NCI-H460 (cell line): ENCODE results near the gene DNAH2. TPM values are rescaled to one million over a fixed set of nuclear protein-coding genes. Genes with fewer than 3 reads are reported as not detected.

Experiments used
- DNase-seq: peaks from one replicate; pipeline ENCODE4 v3.0.0-alpha.2; 2016; ENCODE audit warnings: low read depth; ENCODE audit errors: extremely low read depth
- total RNA-seq: library from RNA; depleted of rRNA; stranded (reverse); fragments of >200 nt; shearing (Covaris generic); gene quantifications from 2 replicates; pipeline ENCODE4 v1.2.3, GENCODE V29; 2014

Gene DNAH2
- total RNA-seq, 1 experiment from 2014 or later = not detected

DNA sequence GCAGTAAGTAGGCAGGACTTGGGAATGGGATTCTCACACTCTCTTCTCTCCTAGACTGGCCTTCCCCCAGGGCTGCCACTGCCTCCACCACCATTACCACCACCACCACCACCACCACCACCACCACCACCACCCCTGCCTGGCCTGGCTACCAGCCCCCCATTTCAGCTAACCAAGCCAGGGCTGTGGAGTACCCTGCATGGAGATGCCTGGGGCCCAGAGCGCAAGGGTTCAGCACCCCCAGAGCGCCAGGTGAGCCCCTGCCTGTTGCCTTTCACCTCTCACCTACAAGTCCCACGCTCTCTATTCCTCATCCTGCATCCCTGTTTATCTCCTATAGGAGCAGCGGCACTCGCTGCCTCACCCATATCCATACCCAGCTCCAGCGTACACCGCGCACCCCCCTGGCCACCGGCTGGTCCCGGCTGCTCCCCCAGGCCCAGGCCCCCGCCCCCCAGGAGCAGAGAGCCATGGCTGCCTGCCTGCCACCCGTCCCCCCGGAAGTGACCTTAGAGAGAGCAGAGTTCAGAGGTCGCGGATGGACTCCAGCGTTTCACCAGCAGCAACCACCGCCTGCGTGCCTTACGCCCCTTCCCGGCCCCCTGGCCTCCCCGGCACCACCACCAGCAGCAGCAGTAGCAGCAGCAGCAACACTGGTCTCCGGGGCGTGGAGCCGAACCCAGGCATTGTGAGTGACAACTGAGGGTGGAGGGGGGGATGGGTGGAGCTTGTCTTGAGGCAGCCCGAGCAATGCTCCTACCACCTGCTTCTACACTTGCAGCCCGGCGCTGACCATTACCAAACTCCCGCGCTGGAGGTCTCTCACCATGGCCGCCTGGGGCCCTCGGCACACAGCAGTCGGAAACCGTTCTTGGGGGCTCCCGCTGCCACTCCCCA lies 129.5 kb downstream of the DNAH2 start:
- DNase-seq = no peak

- no peak for DNase-seq
These were observed 130.6 kb downstream of the DNAH2 start for GRCh38 chr17:7848131-7848579.

- DNase-seq = no peak
These were observed 131.2 kb downstream of the DNAH2 start for GRCh38 chr17:7848739-7849129.

DNA sequence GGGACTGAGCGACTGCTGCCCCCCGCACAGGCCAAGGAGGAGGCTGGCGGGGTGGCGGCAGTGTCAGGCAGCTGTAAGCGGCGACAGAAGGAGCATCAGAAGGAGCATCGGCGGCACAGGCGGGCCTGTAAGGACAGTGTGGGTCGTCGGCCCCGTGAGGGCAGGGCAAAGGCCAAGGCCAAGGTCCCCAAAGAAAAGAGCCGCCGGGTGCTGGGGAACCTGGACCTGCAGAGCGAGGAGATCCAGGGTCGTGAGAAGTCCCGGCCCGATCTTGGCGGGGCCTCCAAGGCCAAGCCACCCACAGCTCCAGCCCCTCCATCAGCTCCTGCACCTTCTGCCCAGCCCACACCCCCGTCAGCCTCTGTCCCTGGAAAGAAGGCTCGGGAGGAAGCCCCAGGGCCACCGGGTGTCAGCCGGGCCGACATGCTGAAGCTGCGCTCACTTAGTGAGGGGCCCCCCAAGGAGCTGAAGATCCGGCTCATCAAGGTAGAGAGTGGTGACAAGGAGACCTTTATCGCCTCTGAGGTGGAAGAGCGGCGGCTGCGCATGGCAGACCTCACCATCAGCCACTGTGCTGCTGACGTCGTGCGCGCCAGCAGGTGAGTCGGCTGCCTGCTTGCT lies 131.7 kb downstream of the DNAH2 start:
- DNase-seq = no peak

DNA sequence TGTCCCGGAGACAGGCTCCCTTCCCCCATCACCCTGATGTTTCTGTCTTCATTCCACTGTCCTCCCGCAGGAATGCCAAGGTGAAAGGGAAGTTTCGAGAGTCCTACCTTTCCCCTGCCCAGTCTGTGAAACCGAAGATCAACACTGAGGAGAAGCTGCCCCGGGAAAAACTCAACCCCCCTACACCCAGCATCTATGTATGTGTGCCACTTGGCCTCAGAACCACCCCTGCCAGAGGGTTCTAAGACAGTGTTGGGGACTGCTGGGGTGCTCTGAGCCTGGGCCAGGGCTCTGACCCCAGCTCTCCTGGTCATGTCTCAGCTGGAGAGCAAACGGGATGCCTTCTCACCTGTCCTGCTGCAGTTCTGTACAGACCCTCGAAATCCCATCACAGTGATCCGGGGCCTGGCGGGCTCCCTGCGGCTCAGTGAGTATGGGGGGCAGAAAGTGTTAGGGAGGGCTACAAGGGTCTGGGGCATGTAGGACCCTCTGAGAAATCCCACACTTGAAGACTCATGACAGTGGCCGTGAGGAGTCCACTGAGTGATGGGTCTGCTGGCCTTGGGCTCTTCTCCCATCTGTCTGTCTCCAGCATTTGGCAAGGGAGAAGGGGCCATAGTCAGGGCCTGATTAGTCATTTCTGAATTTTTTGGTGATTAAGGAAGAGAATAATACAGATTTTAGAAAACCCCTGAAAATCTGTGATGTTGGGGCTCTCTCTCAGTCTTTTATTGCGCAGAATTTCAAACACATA lies 132.4 kb downstream of the DNAH2 start:
- no peak for DNase-seq

- no peak for DNase-seq
These were observed 133.3 kb downstream of the DNAH2 start for GRCh38 chr17:7850701-7851437.

DNA sequence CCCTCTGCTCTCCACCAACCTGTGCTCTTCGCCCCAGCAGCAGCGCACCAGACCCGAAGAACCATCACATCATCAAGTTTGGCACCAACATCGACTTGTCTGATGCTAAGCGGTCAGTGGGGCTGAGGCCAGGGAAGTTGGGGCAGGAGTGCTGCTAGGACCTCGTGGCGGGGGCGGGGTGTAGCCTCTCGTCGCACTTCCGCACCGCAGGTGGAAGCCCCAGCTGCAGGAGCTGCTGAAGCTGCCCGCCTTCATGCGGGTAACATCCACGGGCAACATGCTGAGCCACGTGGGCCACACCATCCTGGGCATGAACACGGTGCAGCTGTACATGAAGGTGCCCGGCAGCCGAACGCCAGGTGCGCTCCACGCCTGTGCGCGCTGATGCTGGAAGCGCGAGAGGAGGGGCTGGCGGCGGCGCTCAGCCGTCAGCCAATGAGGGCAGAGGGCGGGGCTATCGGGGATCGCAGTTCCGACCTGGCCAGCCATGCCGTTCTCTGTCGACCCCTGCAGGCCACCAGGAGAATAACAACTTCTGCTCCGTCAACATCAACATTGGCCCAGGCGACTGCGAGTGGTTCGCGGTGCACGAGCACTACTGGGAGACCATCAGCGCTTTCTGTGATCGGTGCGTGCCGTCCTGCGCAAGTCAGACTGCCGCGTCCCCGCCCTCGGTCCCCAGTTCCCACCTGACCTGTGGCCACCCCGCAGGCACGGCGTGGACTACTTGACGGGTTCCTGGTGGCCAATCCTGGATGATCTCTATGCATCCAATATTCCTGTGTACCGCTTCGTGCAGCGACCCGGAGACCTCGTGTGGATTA lies 134.1 kb downstream of the DNAH2 start:
- peak; percentile 87 for DNase-seq

- no peak for DNase-seq
These were observed 134.7 kb downstream of the DNAH2 start for GRCh38 chr17:7852262-7852670.

GRCh38 chr17:7852919-7853690 lies 135.6 kb downstream of the DNAH2 start:
- no peak for DNase-seq

GRCh38 chr17:7853691-7854038 lies 136.1 kb downstream of the DNAH2 start:
- DNase-seq = no peak

DNA sequence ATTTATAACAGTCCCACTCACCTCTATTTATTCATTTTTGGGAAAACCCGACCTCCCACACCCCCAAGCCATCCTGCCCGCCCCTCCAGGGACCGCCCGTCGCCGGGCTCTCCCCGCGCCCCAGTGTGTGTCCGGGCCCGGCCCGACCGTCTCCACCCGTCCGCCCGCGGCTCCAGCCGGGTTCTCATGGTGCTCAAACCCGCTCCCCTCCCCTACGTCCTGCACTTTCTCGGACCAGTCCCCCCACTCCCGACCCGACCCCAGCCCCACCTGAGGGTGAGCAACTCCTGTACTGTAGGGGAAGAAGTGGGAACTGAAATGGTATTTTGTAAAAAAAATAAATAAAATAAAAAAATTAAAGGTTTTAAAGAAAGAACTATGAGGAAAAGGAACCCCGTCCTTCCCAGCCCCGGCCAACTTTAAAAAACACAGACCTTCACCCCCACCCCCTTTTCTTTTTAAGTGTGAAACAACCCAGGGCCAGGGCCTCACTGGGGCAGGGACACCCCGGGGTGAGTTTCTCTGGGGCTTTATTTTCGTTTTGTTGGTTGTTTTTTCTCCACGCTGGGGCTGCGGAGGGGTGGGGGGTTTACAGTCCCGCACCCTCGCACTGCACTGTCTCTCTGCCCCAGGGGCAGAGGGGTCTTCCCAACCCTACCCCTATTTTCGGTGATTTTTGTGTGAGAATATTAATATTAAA lies 136.7 kb downstream of the DNAH2 start:
- DNase-seq = no peak

DNA sequence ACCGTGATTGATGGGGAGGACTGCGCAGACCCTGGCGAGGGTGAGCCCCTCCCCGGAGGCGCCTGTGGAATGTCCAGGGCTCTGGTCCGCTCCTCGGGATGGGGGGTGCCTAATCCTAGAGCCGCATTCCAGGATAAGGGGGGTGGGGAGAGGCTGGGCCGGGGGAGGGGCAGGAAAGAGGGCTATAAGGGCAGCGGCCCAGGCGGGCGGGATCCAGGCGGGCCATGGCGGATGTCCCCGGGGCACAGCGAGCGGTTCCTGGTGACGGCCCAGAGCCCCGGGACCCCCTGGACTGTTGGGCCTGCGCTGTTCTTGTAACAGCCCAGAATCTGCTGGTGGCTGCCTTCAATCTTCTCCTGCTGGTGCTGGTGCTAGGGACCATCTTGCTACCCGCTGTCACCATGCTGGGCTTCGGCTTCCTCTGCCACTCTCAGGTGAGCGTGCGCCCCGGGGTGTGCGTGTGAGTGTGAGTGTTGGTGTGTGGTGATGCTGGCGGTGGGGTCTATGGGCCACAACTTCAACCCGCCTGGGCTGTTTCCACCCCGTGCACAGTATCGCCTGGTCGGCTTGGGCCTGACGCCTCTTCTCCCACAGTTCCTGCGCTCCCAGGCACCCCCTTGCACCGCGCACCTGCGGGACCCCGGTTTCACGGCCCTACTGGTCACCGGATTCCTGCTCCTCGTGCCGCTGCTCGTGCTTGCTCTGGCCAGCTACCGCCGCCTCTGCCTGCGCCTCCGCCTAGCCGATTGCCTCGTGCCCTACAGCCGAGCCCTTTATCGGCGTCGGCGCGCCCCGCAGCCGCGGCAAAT lies 137.5 kb downstream of the DNAH2 start, which contains the start of gene TMEM88:
Gene TMEM88, plus strand, starts transcription at position 216 of the 809 bp plus-strand sequence. Its CDS starts 9 bp downstream, at position 225.
- DNase-seq = no peak

DNA sequence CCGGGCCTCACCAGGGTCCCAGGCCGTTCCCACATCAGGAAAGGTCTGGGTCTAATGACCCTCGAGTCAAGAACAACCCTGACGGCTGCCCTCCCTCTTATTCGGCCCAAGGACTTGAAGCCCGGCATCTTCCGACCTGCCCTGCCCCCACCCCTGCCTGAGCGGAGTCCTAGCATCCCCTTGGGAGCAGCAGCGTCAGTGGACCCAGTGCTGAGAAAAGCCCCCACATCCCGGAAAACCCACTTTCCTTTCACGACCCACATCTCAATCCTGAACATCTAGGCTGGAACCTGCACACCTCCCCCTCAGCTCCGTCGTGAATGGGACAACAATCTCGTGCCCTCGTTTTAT lies 138.1 kb downstream of the DNAH2 start:
- no peak for DNase-seq

- no peak for DNase-seq
These were observed 138.7 kb downstream of the DNAH2 start for GRCh38 chr17:7856011-7856810.

DNA sequence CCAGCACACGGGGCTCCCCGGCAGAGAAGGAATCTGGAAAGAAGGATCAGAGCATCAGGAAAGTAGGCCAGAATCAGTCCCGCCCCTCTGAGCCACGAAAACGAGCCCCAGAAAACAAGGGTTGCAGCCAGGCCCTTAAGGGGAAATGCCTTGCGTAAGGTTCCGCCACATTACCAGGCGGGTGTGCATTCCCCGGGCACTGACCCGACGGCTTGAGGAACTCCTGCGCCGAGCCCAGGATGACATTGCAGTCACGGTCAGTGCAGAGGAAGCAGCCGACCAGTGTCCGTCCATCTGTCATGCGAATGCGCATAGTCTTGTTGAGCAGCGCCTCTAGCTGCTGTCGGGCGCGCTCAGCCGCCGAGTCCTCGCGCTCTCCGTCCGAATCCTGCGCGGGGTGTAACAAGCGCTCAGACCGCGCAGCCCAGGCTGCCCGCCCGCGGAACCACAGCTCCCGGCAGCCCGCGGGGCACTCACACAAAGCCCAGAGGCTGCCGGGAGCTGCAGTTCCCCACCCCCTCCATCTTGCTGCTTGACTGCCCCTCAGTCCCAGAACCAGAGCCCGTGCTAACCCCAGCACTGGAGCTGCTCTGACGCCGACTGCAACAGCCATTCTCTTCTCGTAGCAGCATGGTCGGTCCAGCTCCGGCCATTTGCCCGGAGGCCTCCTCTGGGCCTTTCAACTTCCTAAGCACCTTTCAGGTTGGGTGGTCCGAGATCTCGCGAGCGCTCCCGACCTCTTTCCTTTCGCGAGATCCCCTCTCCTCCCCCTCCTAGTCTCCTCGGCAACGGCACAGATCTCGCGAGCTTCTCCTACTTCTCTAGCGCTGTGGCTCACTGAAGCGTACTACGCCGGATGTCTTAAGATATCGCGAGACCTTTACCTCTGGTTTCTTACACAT lies 139.5 kb downstream of the DNAH2 start, which contains the start of gene NAA38:
Gene NAA38, minus strand, starts transcription at position 749 of the 902 bp plus-strand sequence. Its CDS starts 96 bp downstream, at position 653.
- DNase-seq = peak; percentile 99
